HepG2 (cell line): ENCODE measurements around the gene RTEL1. TPM values are rescaled to one million over a fixed set of nuclear protein-coding genes. Genes with fewer than 3 reads are reported as not detected.

Experiments
- AFF4 ChIP-seq: sonication (generic); formaldehyde crosslinking; IDR thresholded peaks from 2 replicates; pipeline ENCODE4 v1.4.0; 2020; ENCODE audit warnings: missing genetic modification reagents
- ATF5 ChIP-seq: sonication (generic); formaldehyde crosslinking; IDR thresholded peaks from 2 replicates; pipeline ENCODE4 v1.4.0; 2020; ENCODE audit warnings: mild to moderate bottlenecking, low read depth, missing genetic modification reagents
- CENPT ChIP-seq: sonication (generic); formaldehyde crosslinking; IDR thresholded peaks from 2 replicates; pipeline ENCODE4 v1.8.0; 2022; ENCODE audit warnings: low read depth, mild to moderate bottlenecking, moderate library complexity, missing genetic modification reagents
- DMTF1 ChIP-seq: sonication (generic); formaldehyde crosslinking; IDR thresholded peaks from 2 replicates; pipeline ENCODE4 v1.4.0; 2020; ENCODE audit warnings: mild to moderate bottlenecking, missing genetic modification reagents
- FIP1L1 ChIP-seq: fragments of 200-400 bp; formaldehyde crosslinking; IDR thresholded peaks from 2 replicates; pipeline ENCODE4 v1.6.1; 2018; ENCODE audit warnings: low read depth, mild to moderate bottlenecking, low read length, moderate library complexity, borderline replicate concordance; ENCODE audit not compliant: insufficient read depth
- FOSL1 ChIP-seq: sonication (generic); formaldehyde crosslinking; IDR thresholded peaks from 2 replicates; pipeline ENCODE4 v1.9.0; 2021; ENCODE audit warnings: missing genetic modification reagents, borderline replicate concordance
- LCORL ChIP-seq, 2 experiments: fragments of 450-650 bp in 1 of 2; sonication (generic) in 1 of 2; formaldehyde crosslinking in 1 of 2; IDR thresholded peaks; 2 replicates each; pipeline versions ENCODE4 v1.5.0 to v1.6.1; 2017 to 2020; ENCODE audit warnings: antibody characterized with exemption in 1 of 2, missing genetic modification reagents in 1 of 2
- NRL ChIP-seq: sonication (generic); formaldehyde crosslinking; IDR thresholded peaks from 2 replicates; pipeline ENCODE4 v1.5.0; 2020; ENCODE audit warnings: missing genetic modification reagents, mild to moderate bottlenecking, moderate library complexity, borderline replicate concordance
- PBX3 ChIP-seq: sonication (generic); formaldehyde crosslinking; IDR thresholded peaks from 2 replicates; pipeline ENCODE4 v1.8.1; 2023; ENCODE audit warnings: missing genetic modification reagents, inconsistent platforms, borderline replicate concordance
- PPARG ChIP-seq: conservative IDR thresholded peaks from 2 replicates; pipeline ENCODE4 v1.6.1; 2016; ENCODE audit warnings: missing biosample characterization, missing genetic modification reagents
- SP4 ChIP-seq: sonication (generic); formaldehyde crosslinking; IDR thresholded peaks from 2 replicates; pipeline ENCODE4 v1.8.1; 2023; ENCODE audit warnings: mild to moderate bottlenecking, missing genetic modification reagents
- YY1 ChIP-seq: IDR thresholded peaks from 2 replicates; pipeline ENCODE4 v1.6.1; 2011; ENCODE audit warnings: low read length, low read depth, moderate library complexity, mild to moderate bottlenecking; ENCODE audit not compliant: insufficient read depth, insufficient replicate concordance
- ZNF333 ChIP-seq: sonication (generic); formaldehyde crosslinking; IDR thresholded peaks from 2 replicates; pipeline ENCODE4 v1.4.0; 2020; ENCODE audit warnings: mild to moderate bottlenecking, missing genetic modification reagents, borderline replicate concordance
- ZNF354B ChIP-seq: sonication (generic); formaldehyde crosslinking; IDR thresholded peaks from 2 replicates; pipeline ENCODE4 v1.8.0; 2022; ENCODE audit warnings: mild to moderate bottlenecking, missing genetic modification reagents
- ZNF770 ChIP-seq: sonication (generic); formaldehyde crosslinking; IDR thresholded peaks from 2 replicates; pipeline ENCODE4 v1.5.0; 2020; ENCODE audit warnings: mild to moderate bottlenecking, missing genetic modification reagents
- polyA plus RNA-seq, 8 experiments: library from polyadenylated mRNA; depleted of rRNA in 3 of 8; stranded (reverse) in 7 of 8; unstranded in 1 of 8; fragments of >200 nt; fragmentation: Illumina TruSeq in 4 of 8; extraction: Trizol in 4 of 8; gene quantifications; 2 replicates each; pipeline versions ENCODE4 v1.2.1 to v1.2.3, GENCODE V29; 2011 to 2016; ENCODE audit warnings: low read depth in 4 of 8, missing spikeins in 1 of 8, mixed read lengths in 1 of 8; ENCODE audit not compliant: insufficient read depth in 1 of 8
- total RNA-seq, 5 experiments: library from RNA; depleted of rRNA; stranded (reverse); fragments of >200 nt; fragmentation: Illumina TruSeq; extraction: Trizol; gene quantifications; 2 replicates each; pipeline ENCODE4 v1.2.3, GENCODE V29; 2016; ENCODE audit warnings: low read depth in 1 of 5

The RTEL1 gene
- total and polyA plus RNA-seq, 2 of the 13 experiments (the other 11 are each of a cell fraction or from before 2014, with no cell fraction given) = 21.8 to 36.4 TPM

GRCh38 chr20:63741354-63741675 is 83.2 kb downstream of the RTEL1 start (continued):
- TF ChIP-seq ZNF333 (CRISPR knock-in tag) (no peak), AFF4 (no peak), DMTF1 (no peak), NRL (CRISPR knock-in tag) (0 out of 2 replicates have a peak, but pooled peaks have one; percentile 1), PBX3 (no peak), FIP1L1 (no peak), LCORL (IDR thresholded peaks at IDR 0.05) (no peak), LCORL (CRISPR knock-in tag; IDR thresholded peaks at IDR 0.05) (no peak), ZNF770 (CRISPR knock-in tag) (0 out of 2 replicates have a peak, but pooled peaks have one; percentile 3), ZNF354B (CRISPR knock-in tag) (0 out of 2 replicates have a peak, but pooled peaks have one; percentile 35), ATF5 (0 out of 2 replicates have a peak, but pooled peaks have one; percentile 1), FOSL1 (no peak), YY1 (peak; percentile 52), SP4 (CRISPR knock-in tag) (no peak), CENPT (no peak), PPARG (no peak)
